Measurements from ENCODE around the gene UBQLN1.
A peak's percentile ranks its signal among the peaks of the same experiment; 100 is the strongest.

Gene UBQLN1

GRCh38 chr9:83633676-83634075 is 74.1 kb downstream of the UBQLN1 start:
- Histone ChIP-seq H3K9me3 (ENCODE audit: control insufficient read depth in 2 of 2, low read length in 2 of 2) (no peaks in the 10 kb centered on the region), H3K27ac (ENCODE audit: low read length) (no peak overlapping the region), H3K36me3 (ENCODE audit: control insufficient read depth in 2 of 2, insufficient read depth in 2 of 2, low read length in 2 of 2) (peaks cover 0 to 8% of the 10 kb centered on the region in 2 donors), H3K4me1 (ENCODE audit: control insufficient read depth, insufficient read depth, low read length) (no peaks in the 10 kb centered on the region), H3K4me3 (ENCODE audit: low read length in 2 of 2) (no peak overlapping the region), H3K27me3 (ENCODE audit: control insufficient read depth in 1 of 2, insufficient read depth in 2 of 2, low read length in 2 of 2) (no peaks in the 10 kb centered on the region), H3K9ac (ENCODE audit: low read length in 2 of 2) (no peak overlapping the region)

GRCh38 chr9:83633255-83633654 is 74.5 kb downstream of the UBQLN1 start:
- H3K36me3 ChIP-seq (ENCODE audit: control insufficient read depth in 2 of 2, insufficient read depth in 2 of 2, low read length in 2 of 2), result peaks cover 0 to 8% of the 10 kb centered on the region in 2 donors
- H3K27ac ChIP-seq (ENCODE audit: low read length), result no peak overlapping the region
- no peaks in the 10 kb centered on the region for H3K4me1 ChIP-seq (ENCODE audit: control insufficient read depth, insufficient read depth, low read length)
- H3K27me3 ChIP-seq (ENCODE audit: control insufficient read depth in 1 of 2, insufficient read depth in 2 of 2, low read length in 2 of 2), result no peaks in the 10 kb centered on the region
- H3K9me3 ChIP-seq (ENCODE audit: control insufficient read depth in 2 of 2, low read length in 2 of 2), result no peaks in the 10 kb centered on the region
- H3K9ac ChIP-seq (ENCODE audit: low read length in 2 of 2), result no peak overlapping the region
- no peak overlapping the region for H3K4me3 ChIP-seq (ENCODE audit: low read length in 2 of 2)

GRCh38 chr9:83630938-83631457 is 76.8 kb downstream of the UBQLN1 start:
- H3K9me3 ChIP-seq (ENCODE audit: control insufficient read depth in 2 of 2, low read length in 2 of 2), result no peaks in the 10 kb centered on the region
- no peaks in the 10 kb centered on the region for H3K4me1 ChIP-seq (ENCODE audit: control insufficient read depth, insufficient read depth, low read length)
- no peak overlapping the region for H3K4me3 ChIP-seq (ENCODE audit: low read length in 2 of 2)
- H3K36me3 ChIP-seq (ENCODE audit: control insufficient read depth in 2 of 2, insufficient read depth in 2 of 2, low read length in 2 of 2), result peaks cover 8 to 10% of the 10 kb centered on the region in 2 donors
- no peak overlapping the region for H3K27ac ChIP-seq (ENCODE audit: low read length)
- no peaks in the 10 kb centered on the region for H3K27me3 ChIP-seq (ENCODE audit: control insufficient read depth in 1 of 2, insufficient read depth in 2 of 2, low read length in 2 of 2)
- no peak overlapping the region for H3K9ac ChIP-seq (ENCODE audit: low read length in 2 of 2)

- H3K27ac ChIP-seq (ENCODE audit: low read length), result no peak overlapping the region
These were observed 78.2 kb downstream of the UBQLN1 start for GRCh38 chr9:83629433-83630104.

GRCh38 chr9:83628540-83628939 is 79.2 kb downstream of the UBQLN1 start:
- Histone ChIP-seq H3K9ac (ENCODE audit: low read length in 2 of 2) (no peak overlapping the region), H3K9me3 (ENCODE audit: control insufficient read depth in 2 of 2, low read length in 2 of 2) (no peaks in the 10 kb centered on the region), H3K4me3 (ENCODE audit: low read length in 2 of 2) (no peak overlapping the region), H3K4me1 (ENCODE audit: control insufficient read depth, insufficient read depth, low read length) (no peaks in the 10 kb centered on the region), H3K27ac (ENCODE audit: low read length) (no peak overlapping the region), H3K36me3 (ENCODE audit: control insufficient read depth in 2 of 2, insufficient read depth in 2 of 2, low read length in 2 of 2) (peaks cover 8 to 10% of the 10 kb centered on the region in 2 donors), H3K27me3 (ENCODE audit: control insufficient read depth in 1 of 2, insufficient read depth in 2 of 2, low read length in 2 of 2) (no peaks in the 10 kb centered on the region)

More at GRCh38 chr9:83629433-83630104, 78.2 kb downstream of the UBQLN1 start:
- Histone ChIP-seq H3K36me3 (ENCODE audit: control insufficient read depth in 2 of 2, insufficient read depth in 2 of 2, low read length in 2 of 2) (peaks cover 8 to 10% of the 10 kb centered on the region in 2 donors), H3K4me3 (ENCODE audit: low read length in 2 of 2) (no peak overlapping the region), H3K27me3 (ENCODE audit: control insufficient read depth in 1 of 2, insufficient read depth in 2 of 2, low read length in 2 of 2) (no peaks in the 10 kb centered on the region), H3K4me1 (ENCODE audit: control insufficient read depth, insufficient read depth, low read length) (no peaks in the 10 kb centered on the region), H3K9me3 (ENCODE audit: control insufficient read depth in 2 of 2, low read length in 2 of 2) (no peaks in the 10 kb centered on the region), H3K9ac (ENCODE audit: low read length in 2 of 2) (no peak overlapping the region)

GRCh38 chr9:83625178-83625577 is 82.6 kb downstream of the UBQLN1 start:
- H3K9me3 ChIP-seq (ENCODE audit: control insufficient read depth in 2 of 2, low read length in 2 of 2), result no peaks in the 10 kb centered on the region
- no peak overlapping the region for H3K9ac ChIP-seq (ENCODE audit: low read length in 2 of 2)
- H3K27ac ChIP-seq (ENCODE audit: low read length), result no peak overlapping the region
- H3K4me3 ChIP-seq (ENCODE audit: low read length in 2 of 2), result no peak overlapping the region
- H3K4me1 ChIP-seq (ENCODE audit: control insufficient read depth, insufficient read depth, low read length), result no peaks in the 10 kb centered on the region
- H3K27me3 ChIP-seq (ENCODE audit: control insufficient read depth in 1 of 2, insufficient read depth in 2 of 2, low read length in 2 of 2), result peaks cover 0 to 2% of the 10 kb centered on the region in 2 donors
- peaks cover 8 to 10% of the 10 kb centered on the region in 2 donors for H3K36me3 ChIP-seq (ENCODE audit: control insufficient read depth in 2 of 2, insufficient read depth in 2 of 2, low read length in 2 of 2)

- no peaks in the 10 kb centered on the region for H3K4me1 ChIP-seq (ENCODE audit: control insufficient read depth, insufficient read depth, low read length)
These were observed 84.1 kb downstream of the UBQLN1 start for GRCh38 chr9:83623679-83624076.

GRCh38 chr9:83622939-83623678 is 84.6 kb downstream of the UBQLN1 start, which contains the start of gene IDNK:
IDNK (plus strand) TSS chr9:83623143; CDS start chr9:83623172, 29 bp downstream.
- Histone ChIP-seq H3K9ac (ENCODE audit: low read length in 2 of 2) (peak within 1 kb of the TSS; percentile 86 to 88), H3K4me1 (ENCODE audit: control insufficient read depth, insufficient read depth, low read length) (no peaks in the 10 kb centered on the region), H3K27me3 (ENCODE audit: control insufficient read depth in 1 of 2, insufficient read depth in 2 of 2, low read length in 2 of 2) (peaks cover 0 to 2% of the 10 kb centered on the region in 2 donors), H3K36me3 (ENCODE audit: control insufficient read depth in 2 of 2, insufficient read depth in 2 of 2, low read length in 2 of 2) (peaks cover 2 to 8% of the 10 kb centered on the region in 2 donors), H3K4me3 (ENCODE audit: low read length in 2 of 2) (peak within 1 kb of the TSS; percentile 58 to 81), H3K27ac (ENCODE audit: low read length) (peak within 1 kb of the TSS; percentile 62), H3K9me3 (ENCODE audit: control insufficient read depth in 2 of 2, low read length in 2 of 2) (no peaks in the 10 kb centered on the region)

More at GRCh38 chr9:83623679-83624076, 84.1 kb downstream of the UBQLN1 start:
- H3K9me3 ChIP-seq (ENCODE audit: control insufficient read depth in 2 of 2, low read length in 2 of 2), result no peaks in the 10 kb centered on the region
- H3K27ac ChIP-seq (ENCODE audit: low read length), result peak overlapping the region; percentile 62
- H3K4me3 ChIP-seq (ENCODE audit: low read length in 2 of 2), result peak overlapping the region; percentile 58 to 81
- H3K36me3 ChIP-seq (ENCODE audit: control insufficient read depth in 2 of 2, insufficient read depth in 2 of 2, low read length in 2 of 2), result peaks cover 2 to 8% of the 10 kb centered on the region in 2 donors
- peaks cover 0 to 2% of the 10 kb centered on the region in 2 donors for H3K27me3 ChIP-seq (ENCODE audit: control insufficient read depth in 1 of 2, insufficient read depth in 2 of 2, low read length in 2 of 2)
- H3K9ac ChIP-seq (ENCODE audit: low read length in 2 of 2), result peak overlapping the region; percentile 86 to 88

- H3K9ac ChIP-seq (ENCODE audit: low read length in 2 of 2), result peak overlapping the region; percentile 86 to 88
- H3K27me3 ChIP-seq (ENCODE audit: control insufficient read depth in 1 of 2, insufficient read depth in 2 of 2, low read length in 2 of 2), result peaks cover 0 to 2% of the 10 kb centered on the region in 2 donors
- H3K36me3 ChIP-seq (ENCODE audit: control insufficient read depth in 2 of 2, insufficient read depth in 2 of 2, low read length in 2 of 2), result peaks cover 0 to 6% of the 10 kb centered on the region in 2 donors
These were observed 85.3 kb downstream of the UBQLN1 start for GRCh38 chr9:83622433-83622938.

GRCh38 chr9:83620841-83621636 is 86.7 kb downstream of the UBQLN1 start:
- Histone ChIP-seq H3K9me3 (ENCODE audit: control insufficient read depth in 2 of 2, low read length in 2 of 2) (no peaks in the 10 kb centered on the region), H3K36me3 (ENCODE audit: control insufficient read depth in 2 of 2, insufficient read depth in 2 of 2, low read length in 2 of 2) (no peaks in the 10 kb centered on the region), H3K4me1 (ENCODE audit: control insufficient read depth, insufficient read depth, low read length) (no peaks in the 10 kb centered on the region), H3K27me3 (ENCODE audit: control insufficient read depth in 1 of 2, insufficient read depth in 2 of 2, low read length in 2 of 2) (peaks cover 0 to 2% of the 10 kb centered on the region in 2 donors), H3K27ac (ENCODE audit: low read length) (no peak overlapping the region), H3K9ac (ENCODE audit: low read length in 2 of 2) (no peak overlapping the region), H3K4me3 (ENCODE audit: low read length in 2 of 2) (peak overlapping the region in 1 of 2 donors; percentile 44)

More at GRCh38 chr9:83622433-83622938, 85.3 kb downstream of the UBQLN1 start:
- Histone ChIP-seq H3K4me3 (ENCODE audit: low read length in 2 of 2) (peak overlapping the region; percentile 58 to 81), H3K4me1 (ENCODE audit: control insufficient read depth, insufficient read depth, low read length) (no peaks in the 10 kb centered on the region), H3K27ac (ENCODE audit: low read length) (peak overlapping the region; percentile 62), H3K9me3 (ENCODE audit: control insufficient read depth in 2 of 2, low read length in 2 of 2) (no peaks in the 10 kb centered on the region)

Measured in stomach smooth muscle (tissue), 2 donors.